Measurements from ENCODE around the gene PCGF3. TPM values are rescaled to one million over a fixed set of nuclear protein-coding genes. Genes with fewer than 3 reads are reported as not detected.
"Not testable (repeated sequence)": the region's sequence is repeated elsewhere in the genome, so short reads cannot be mapped to it uniquely, and the experiment has no call there.

PCGF3 gene
- total RNA-seq, 1 experiment from 2014 or later = 18.7 TPM

DNA sequence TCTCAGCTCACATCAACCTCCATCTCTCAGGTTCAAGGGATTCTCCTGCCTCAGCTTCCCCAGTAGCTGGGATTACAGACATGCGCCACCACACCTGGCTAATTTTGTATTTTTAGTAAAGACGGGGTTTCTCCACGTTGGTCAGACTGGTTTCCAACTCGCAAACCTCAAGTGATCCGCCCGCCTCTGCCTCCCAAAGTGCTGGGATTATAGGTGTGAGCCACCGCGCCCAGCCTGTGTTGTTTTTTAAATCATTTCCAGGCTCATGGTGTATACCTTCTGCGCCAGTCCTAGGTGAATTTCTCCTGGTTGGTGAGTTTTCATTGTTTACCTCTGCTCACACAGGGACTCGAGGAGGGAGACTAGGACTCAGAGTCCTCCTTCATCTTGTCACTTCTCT is 74.6 kb downstream of the PCGF3 start:
- Histone ChIP-seq H3K4me2 (ENCODE audit: low read depth, low read length, poor library complexity, severe bottlenecking) (peak overlapping the region; percentile 98), H3K9ac (ENCODE audit: low read length) (peak overlapping the region; percentile 99; the same call in 1 of the 2 replicates), H3K4me1 (ENCODE audit: low read length) (peaks cover 28% of the 10 kb centered on the region), H3K27ac (ENCODE audit: low read length) (peak overlapping the region; percentile 82; the same call in 1 of the 2 replicates), H3K36me3 (ENCODE audit: insufficient read depth, low read length) (peaks cover 47% of the 10 kb centered on the region), H3K4me3 (ENCODE audit: low read length) (peak overlapping the region; percentile 100), H3K79me2 (ENCODE audit: low read length) (peaks cover 55% of the 10 kb centered on the region)
- H4K20me1 ChIP-seq (ENCODE audit: insufficient read depth, low read depth, low read length); H3K9me2 ChIP-seq (replicated peaks; ENCODE audit: insufficient read depth, low read length); H2AFZ ChIP-seq (ENCODE audit: low read length); DNase-seq; H3K27me3 ChIP-seq (ENCODE audit: low read length); H3K9me3 ChIP-seq (ENCODE audit: low read length): not testable (repeated sequence)

GRCh38 chr4:780716-781492 is 75.3 kb downstream of the PCGF3 start:
- peaks cover 28% of the 10 kb centered on the region for H3K4me1 ChIP-seq (ENCODE audit: low read length)
- H3K27me3 ChIP-seq (ENCODE audit: low read length) = no peaks in the 10 kb centered on the region
- H3K9me3 ChIP-seq (ENCODE audit: low read length) = no peaks in the 10 kb centered on the region
- peak overlapping the region; percentile 82 for H3K27ac ChIP-seq (ENCODE audit: low read length)
- H3K79me2 ChIP-seq (ENCODE audit: low read length) = peaks cover 49% of the 10 kb centered on the region
- H3K4me3 ChIP-seq (ENCODE audit: low read length) = peak overlapping the region; percentile 100
- DNase-seq = no peak
- no peaks in the 10 kb centered on the region for H4K20me1 ChIP-seq (ENCODE audit: insufficient read depth, low read depth, low read length)
- H3K36me3 ChIP-seq (ENCODE audit: insufficient read depth, low read length) = peaks cover 41% of the 10 kb centered on the region
- no peaks in the 10 kb centered on the region for H3K9me2 ChIP-seq (replicated peaks; ENCODE audit: insufficient read depth, low read length)
- no peak overlapping the region for H2AFZ ChIP-seq (ENCODE audit: low read length)
- H3K9ac ChIP-seq (ENCODE audit: low read length) = peak overlapping the region; percentile 99
- peak overlapping the region; percentile 98 for H3K4me2 ChIP-seq (ENCODE audit: low read depth, low read length, poor library complexity, severe bottlenecking)

- H3K9me2 ChIP-seq (replicated peaks; ENCODE audit: insufficient read depth, low read length) = no peaks in the 10 kb centered on the region
- peak overlapping the region; percentile 98 for H3K4me2 ChIP-seq (ENCODE audit: low read depth, low read length, poor library complexity, severe bottlenecking)
- H3K27me3 ChIP-seq (ENCODE audit: low read length) = no peaks in the 10 kb centered on the region
- H3K9me3 ChIP-seq (ENCODE audit: low read length) = no peaks in the 10 kb centered on the region
- H3K36me3 ChIP-seq (ENCODE audit: insufficient read depth, low read length) = peaks cover 37% of the 10 kb centered on the region
- peaks cover 28% of the 10 kb centered on the region for H3K4me1 ChIP-seq (ENCODE audit: low read length)
- no peaks in the 10 kb centered on the region for H4K20me1 ChIP-seq (ENCODE audit: insufficient read depth, low read depth, low read length)
- H3K27ac ChIP-seq (ENCODE audit: low read length) = peak overlapping the region; percentile 84
- H3K4me3 ChIP-seq (ENCODE audit: low read length) = peak overlapping the region; percentile 100
- peak; percentile 100 for DNase-seq
- peak overlapping the region; percentile 99 for H3K9ac ChIP-seq (ENCODE audit: low read length)
- peaks cover 45% of the 10 kb centered on the region for H3K79me2 ChIP-seq (ENCODE audit: low read length)
- peak overlapping the region; percentile 95; the same call in 1 of the 2 replicates for H2AFZ ChIP-seq (ENCODE audit: low read length)
These were observed 76.0 kb downstream of the PCGF3 start for GRCh38 chr4:781493-782216.

- no peak overlapping the region for H3K4me3 ChIP-seq (ENCODE audit: low read length)
- no peak overlapping the region for H3K27ac ChIP-seq (ENCODE audit: low read length)
- H3K79me2 ChIP-seq (ENCODE audit: low read length) = peaks cover 19% of the 10 kb centered on the region
- peaks cover 28% of the 10 kb centered on the region for H3K4me1 ChIP-seq (ENCODE audit: low read length)
- H4K20me1 ChIP-seq (ENCODE audit: insufficient read depth, low read depth, low read length) = no peaks in the 10 kb centered on the region
- H3K4me2 ChIP-seq (ENCODE audit: low read depth, low read length, poor library complexity, severe bottlenecking) = no peak overlapping the region
- H3K27me3 ChIP-seq (ENCODE audit: low read length) = no peaks in the 10 kb centered on the region
- H3K36me3 ChIP-seq (ENCODE audit: insufficient read depth, low read length) = peaks cover 10% of the 10 kb centered on the region
- DNase-seq = no peak
- no peaks in the 10 kb centered on the region for H3K9me3 ChIP-seq (ENCODE audit: low read length)
- H2AFZ ChIP-seq (ENCODE audit: low read length) = no peak overlapping the region
- no peak overlapping the region for H3K9ac ChIP-seq (ENCODE audit: low read length)
- no peaks in the 10 kb centered on the region for H3K9me2 ChIP-seq (replicated peaks; ENCODE audit: insufficient read depth, low read length)
These were observed 79.0 kb downstream of the PCGF3 start for GRCh38 chr4:784401-785331.

GRCh38 chr4:785332-786073 is 79.9 kb downstream of the PCGF3 start:
- Histone ChIP-seq H3K4me1 (ENCODE audit: low read length) (peaks cover 23% of the 10 kb centered on the region), H3K9me3 (ENCODE audit: low read length) (no peaks in the 10 kb centered on the region), H3K4me2 (ENCODE audit: low read depth, low read length, poor library complexity, severe bottlenecking) (no peak overlapping the region), H3K4me3 (ENCODE audit: low read length) (no peak overlapping the region), H3K36me3 (ENCODE audit: insufficient read depth, low read length) (peaks cover 2% of the 10 kb centered on the region; the same call in 1 of the 2 replicates), H4K20me1 (ENCODE audit: insufficient read depth, low read depth, low read length) (no peaks in the 10 kb centered on the region), H3K27ac (ENCODE audit: low read length) (no peak overlapping the region), H3K9me2 (replicated peaks; ENCODE audit: insufficient read depth, low read length) (no peaks in the 10 kb centered on the region), H3K9ac (ENCODE audit: low read length) (no peak overlapping the region), H2AFZ (ENCODE audit: low read length) (no peak overlapping the region), H3K27me3 (ENCODE audit: low read length) (no peaks in the 10 kb centered on the region), H3K79me2 (ENCODE audit: low read length) (peaks cover 11% of the 10 kb centered on the region)
- no peak for DNase-seq

DNA sequence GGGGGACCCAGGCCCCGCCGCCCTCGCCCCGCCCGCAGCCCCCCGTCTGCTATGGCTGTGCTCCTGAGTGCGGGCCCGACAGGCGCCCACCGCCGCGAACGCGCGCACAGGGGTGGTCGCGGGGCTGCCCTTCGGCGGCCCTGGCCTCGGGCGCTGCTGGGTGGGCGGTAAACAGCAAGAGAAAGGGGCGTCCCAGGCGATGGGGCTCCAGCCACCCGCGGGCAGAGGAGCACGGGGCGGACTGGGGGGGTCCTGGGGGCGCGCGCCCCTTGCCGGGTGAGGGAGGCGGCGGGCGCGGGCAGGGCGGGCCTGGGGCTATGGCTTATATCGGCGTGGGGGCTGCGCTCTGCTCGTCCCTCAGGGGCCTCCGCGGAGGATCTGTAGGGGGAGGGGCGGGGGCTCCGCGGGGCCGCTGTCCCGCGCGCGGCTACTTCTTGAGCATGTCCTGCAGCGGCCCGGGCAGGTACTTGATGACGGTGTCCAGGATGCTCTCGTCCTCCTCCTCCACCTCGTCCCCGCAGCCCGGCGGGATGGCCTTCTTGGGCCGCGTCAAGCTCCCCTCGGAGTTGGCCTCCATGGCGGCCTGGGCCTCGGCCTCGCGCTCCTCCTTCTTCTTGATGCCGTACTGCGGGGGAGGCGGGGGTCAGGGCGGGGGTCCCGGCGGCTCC is 80.6 kb downstream of the PCGF3 start:
- H3K4me1 ChIP-seq (ENCODE audit: low read length) = peaks cover 19% of the 10 kb centered on the region
- H3K9me3 ChIP-seq (ENCODE audit: low read length) = no peaks in the 10 kb centered on the region
- no peak overlapping the region for H2AFZ ChIP-seq (ENCODE audit: low read length)
- H3K4me3 ChIP-seq (ENCODE audit: low read length) = no peak overlapping the region
- no peak overlapping the region for H3K9ac ChIP-seq (ENCODE audit: low read length)
- no peak overlapping the region for H3K4me2 ChIP-seq (ENCODE audit: low read depth, low read length, poor library complexity, severe bottlenecking)
- H3K27ac ChIP-seq (ENCODE audit: low read length) = no peak overlapping the region
- H3K79me2 ChIP-seq (ENCODE audit: low read length) = peaks cover 4% of the 10 kb centered on the region
- H3K27me3 ChIP-seq (ENCODE audit: low read length) = no peaks in the 10 kb centered on the region
- no peaks in the 10 kb centered on the region for H3K36me3 ChIP-seq (ENCODE audit: insufficient read depth, low read length)
- no peaks in the 10 kb centered on the region for H4K20me1 ChIP-seq (ENCODE audit: insufficient read depth, low read depth, low read length)
- no peak for DNase-seq
- no peaks in the 10 kb centered on the region for H3K9me2 ChIP-seq (replicated peaks; ENCODE audit: insufficient read depth, low read length)

DNA sequence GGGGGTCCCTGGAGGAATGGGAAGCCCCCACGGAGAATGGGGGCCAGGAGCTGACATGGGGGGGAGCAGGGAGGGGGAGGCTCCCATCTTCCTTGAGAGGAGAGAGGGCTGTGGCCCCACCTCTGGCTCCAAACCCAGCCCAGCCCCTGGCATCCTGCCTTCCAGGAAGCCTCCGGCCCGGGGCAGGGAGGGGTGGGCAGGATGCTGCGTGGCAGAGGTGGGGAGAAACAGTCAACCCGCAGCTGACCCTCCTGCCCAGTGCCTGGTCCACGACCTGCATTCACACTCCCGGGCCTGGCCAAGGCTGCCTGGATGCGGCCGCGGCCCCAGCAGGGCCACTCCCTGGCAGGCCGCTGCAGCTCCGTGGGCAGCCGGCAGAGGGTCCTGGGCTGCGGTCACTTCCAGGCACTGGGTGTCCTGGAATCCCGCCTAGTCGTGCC is 81.2 kb downstream of the PCGF3 start:
- no peak overlapping the region for H3K4me2 ChIP-seq (ENCODE audit: low read depth, low read length, poor library complexity, severe bottlenecking)
- H3K9ac ChIP-seq (ENCODE audit: low read length) = no peak overlapping the region
- H4K20me1 ChIP-seq (ENCODE audit: insufficient read depth, low read depth, low read length) = no peaks in the 10 kb centered on the region
- no peak overlapping the region for H3K4me3 ChIP-seq (ENCODE audit: low read length)
- no peaks in the 10 kb centered on the region for H3K9me2 ChIP-seq (replicated peaks; ENCODE audit: insufficient read depth, low read length)
- peaks cover 23% of the 10 kb centered on the region for H3K4me1 ChIP-seq (ENCODE audit: low read length)
- H3K9me3 ChIP-seq (ENCODE audit: low read length) = no peaks in the 10 kb centered on the region
- no peak for DNase-seq
- no peaks in the 10 kb centered on the region for H3K79me2 ChIP-seq (ENCODE audit: low read length)
- H3K36me3 ChIP-seq (ENCODE audit: insufficient read depth, low read length) = no peaks in the 10 kb centered on the region
- H2AFZ ChIP-seq (ENCODE audit: low read length) = no peak overlapping the region
- H3K27me3 ChIP-seq (ENCODE audit: low read length) = no peaks in the 10 kb centered on the region
- no peak overlapping the region for H3K27ac ChIP-seq (ENCODE audit: low read length)

Data from Karpas-422 (cell line).